ENCODE results near the gene NELL2.

GRCh38 chr12:44852483-44852882, 23.6 kb downstream of the NELL2 start:
- TF ChIP-seq, protein P1, sequence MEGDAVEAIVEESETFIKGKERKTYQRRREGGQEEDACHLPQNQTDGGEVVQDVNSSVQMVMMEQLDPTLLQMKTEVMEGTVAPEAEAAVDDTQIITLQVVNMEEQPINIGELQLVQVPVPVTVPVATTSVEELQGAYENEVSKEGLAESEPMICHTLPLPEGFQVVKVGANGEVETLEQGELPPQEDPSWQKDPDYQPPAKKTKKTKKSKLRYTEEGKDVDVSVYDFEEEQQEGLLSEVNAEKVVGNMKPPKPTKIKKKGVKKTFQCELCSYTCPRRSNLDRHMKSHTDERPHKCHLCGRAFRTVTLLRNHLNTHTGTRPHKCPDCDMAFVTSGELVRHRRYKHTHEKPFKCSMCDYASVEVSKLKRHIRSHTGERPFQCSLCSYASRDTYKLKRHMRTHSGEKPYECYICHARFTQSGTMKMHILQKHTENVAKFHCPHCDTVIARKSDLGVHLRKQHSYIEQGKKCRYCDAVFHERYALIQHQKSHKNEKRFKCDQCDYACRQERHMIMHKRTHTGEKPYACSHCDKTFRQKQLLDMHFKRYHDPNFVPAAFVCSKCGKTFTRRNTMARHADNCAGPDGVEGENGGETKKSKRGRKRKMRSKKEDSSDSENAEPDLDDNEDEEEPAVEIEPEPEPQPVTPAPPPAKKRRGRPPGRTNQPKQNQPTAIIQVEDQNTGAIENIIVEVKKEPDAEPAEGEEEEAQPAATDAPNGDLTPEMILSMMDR (IDR thresholded peaks at IDR 0.05; ENCODE audit: insufficient read depth, low read depth, low read length) = no peak
- TF ChIP-seq EZH2 (IDR thresholded peaks at IDR 0.05; ENCODE audit: insufficient read depth, low read length) = no peak

All from astrocyte (in vitro differentiated cells and primary cell).